HEK293 (cell line): ENCODE measurements around the gene KCNA1.

Source experiments
- CTCF ChIA-PET: fragments of 350-600 bp; formaldehyde crosslinking; extraction: SDS; loops from one replicate; lab custom pipeline; 2021; ENCODE audit warnings: antibody characterized with exemption; lab: Yijun Ruan, JAX
- POLR2A ChIA-PET: fragments of 300-600 bp; formaldehyde crosslinking; extraction: SDS; loops from one replicate; lab custom pipeline; 2020; ENCODE audit warnings: antibody characterized with exemption, inconsistent platforms; lab: Yijun Ruan, JAX
- H3K27ac ChIP-seq: fragments of 200-500 bp; sonication (Bioruptor generic); 2 replicates; pipeline ENCODE4 v1.5.1; 2014; ENCODE audit warnings: low read depth, low read length, control low read depth, inconsistent platforms; ENCODE audit errors: extremely low read depth
- H3K36me3 ChIP-seq, 2 experiments: fragments of 200-500 bp in 1 of 2; sonication (Bioruptor generic) in 1 of 2; 1 replicate in 1 of 2; 2 replicates in 1 of 2; pipeline ENCODE4 v1.5.1; 2014 to 2017; ENCODE audit warnings: inconsistent platforms in 2 of 2, low read length in 2 of 2; ENCODE audit not compliant: control insufficient read depth in 2 of 2, insufficient read depth in 1 of 2
- H3K4me1 ChIP-seq: fragments of 200-500 bp; sonication (Bioruptor generic); 2 replicates; pipeline ENCODE4 v1.5.1; 2014; ENCODE audit warnings: mild to moderate bottlenecking, low read length, inconsistent platforms; ENCODE audit not compliant: control insufficient read depth, insufficient read depth
- H3K4me3 ChIP-seq: 2 replicates; pipeline ENCODE4 v1.5.1; 2011; ENCODE audit warnings: low read depth, mild to moderate bottlenecking, control low read depth, low read length, moderate library complexity
- H3K9me3 ChIP-seq: fragments of 200-500 bp; sonication (Bioruptor generic); 2 replicates; pipeline ENCODE4 v1.5.1; 2014; ENCODE audit warnings: low read depth, low read length, inconsistent platforms; ENCODE audit not compliant: control insufficient read depth, insufficient read depth
- IKZF3 ChIP-seq: fragments of 450-650 bp; IDR thresholded peaks from 2 replicates; pipeline ENCODE4 v1.5.0; 2018; ENCODE audit warnings: missing biosample characterization, mild to moderate bottlenecking, missing genetic modification characterization, moderate library complexity
- INSM2 ChIP-seq: fragments of 450-650 bp; formaldehyde crosslinking; IDR thresholded peaks from 2 replicates; pipeline ENCODE4 v1.5.1; 2016; ENCODE audit warnings: missing biosample characterization, missing genetic modification characterization
- KLF16 ChIP-seq: fragments of 450-650 bp; formaldehyde crosslinking; IDR thresholded peaks from 2 replicates; pipeline ENCODE4 v1.5.1; 2017; ENCODE audit warnings: missing biosample characterization, missing genetic modification characterization
- KLF8 ChIP-seq: fragments of 450-650 bp; formaldehyde crosslinking; IDR thresholded peaks from 2 replicates; pipeline ENCODE4 v1.5.1; 2016; ENCODE audit warnings: missing biosample characterization, missing genetic modification characterization
- SCRT1 ChIP-seq: fragments of 450-650 bp; formaldehyde crosslinking; IDR thresholded peaks from 2 replicates; pipeline ENCODE4 v1.5.1; 2016; ENCODE audit warnings: missing biosample characterization, missing genetic modification characterization, borderline replicate concordance
- SETDB1 ChIP-seq: IDR thresholded peaks from one replicate; pipeline ENCODE4 v1.6.1; 2017; ENCODE audit warnings: mild to moderate bottlenecking, low read length, moderate library complexity, mixed read lengths; ENCODE audit not compliant: insufficient read length
- TCF7L2 ChIP-seq: IDR thresholded peaks from 2 replicates; pipeline ENCODE4 v1.6.1; 2011; ENCODE audit warnings: low read depth, mild to moderate bottlenecking, inconsistent platforms, low read length, moderate library complexity, borderline replicate concordance
- TRIM28 ChIP-seq: IDR thresholded peaks from 2 replicates; pipeline ENCODE4 v1.6.1; 2011; ENCODE audit warnings: low read length, control low read depth, borderline replicate concordance
- YY1 ChIP-seq: fragments of 450-650 bp; formaldehyde crosslinking; IDR thresholded peaks from 2 replicates; pipeline ENCODE4 v1.5.1; 2018; ENCODE audit warnings: missing biosample characterization, missing genetic modification characterization
- YY2 ChIP-seq: fragments of 450-650 bp; formaldehyde crosslinking; IDR thresholded peaks from 2 replicates; pipeline ENCODE4 v1.5.1; 2016; ENCODE audit warnings: missing biosample characterization, missing genetic modification characterization
- ZNF114 ChIP-seq: fragments of 450-650 bp; formaldehyde crosslinking; IDR thresholded peaks from 2 replicates; pipeline ENCODE4 v1.5.0; 2017; ENCODE audit warnings: missing biosample characterization, missing genetic modification characterization
- ZNF184 ChIP-seq: fragments of 450-650 bp; IDR thresholded peaks from 2 replicates; pipeline ENCODE4 v1.5.1; 2018; ENCODE audit warnings: missing biosample characterization, mild to moderate bottlenecking, missing genetic modification characterization
- ZNF223 ChIP-seq: fragments of 450-650 bp; formaldehyde crosslinking; IDR thresholded peaks from 2 replicates; pipeline ENCODE4 v1.5.1; 2016; ENCODE audit warnings: missing biosample characterization, missing genetic modification characterization
- ZNF292 ChIP-seq: fragments of 450-650 bp; formaldehyde crosslinking; IDR thresholded peaks from 2 replicates; pipeline ENCODE4 v1.5.1; 2016; ENCODE audit warnings: low read depth, missing biosample characterization, missing genetic modification characterization, borderline replicate concordance
- ZNF335 ChIP-seq: fragments of 450-650 bp; formaldehyde crosslinking; conservative IDR thresholded peaks from 2 replicates; pipeline ENCODE4 v1.5.1; 2016; ENCODE audit warnings: missing biosample characterization, missing genetic modification characterization
- ZNF37A ChIP-seq: fragments of 450-650 bp; IDR thresholded peaks from 2 replicates; pipeline ENCODE4 v1.5.1; 2018; ENCODE audit warnings: missing biosample characterization, missing genetic modification characterization
- ZNF416 ChIP-seq: fragments of 450-650 bp; formaldehyde crosslinking; IDR thresholded peaks from 2 replicates; pipeline ENCODE4 v1.5.1; 2016; ENCODE audit warnings: missing biosample characterization, missing genetic modification characterization
- ZNF433 ChIP-seq: fragments of 450-650 bp; formaldehyde crosslinking; IDR thresholded peaks from 2 replicates; pipeline ENCODE4 v1.5.1; 2016; ENCODE audit warnings: missing biosample characterization, missing genetic modification characterization, low read depth
- ZNF510 ChIP-seq: fragments of 450-650 bp; formaldehyde crosslinking; IDR thresholded peaks from 2 replicates; pipeline ENCODE4 v1.5.1; 2018; ENCODE audit warnings: mild to moderate bottlenecking, missing genetic modification characterization, missing biosample characterization; ENCODE audit not compliant: insufficient replicate concordance
- ZNF514 ChIP-seq: fragments of 450-650 bp; formaldehyde crosslinking; IDR thresholded peaks from 2 replicates; pipeline ENCODE4 v1.5.1; 2016; ENCODE audit warnings: missing biosample characterization, missing genetic modification characterization
- ZNF521 ChIP-seq: fragments of 450-650 bp; formaldehyde crosslinking; IDR thresholded peaks from 2 replicates; pipeline ENCODE4 v1.5.1; 2017; ENCODE audit warnings: missing biosample characterization, mild to moderate bottlenecking, missing genetic modification characterization
- ZNF558 ChIP-seq: fragments of 450-650 bp; formaldehyde crosslinking; IDR thresholded peaks from 2 replicates; pipeline ENCODE4 v1.5.1; 2016; ENCODE audit warnings: missing biosample characterization, missing genetic modification characterization
- ZNF626 ChIP-seq: fragments of 450-650 bp; sonication (Bioruptor Pico); formaldehyde crosslinking; IDR thresholded peaks from 2 replicates; pipeline ENCODE4 v1.5.1; 2018; ENCODE audit warnings: missing biosample characterization, missing genetic modification characterization, inconsistent platforms
- ZNF660 ChIP-seq: fragments of 450-650 bp; IDR thresholded peaks from 2 replicates; pipeline ENCODE4 v1.5.1; 2018; ENCODE audit warnings: missing biosample characterization, mild to moderate bottlenecking, missing genetic modification characterization
- ZNF701 ChIP-seq: fragments of 450-650 bp; formaldehyde crosslinking; IDR thresholded peaks from 2 replicates; pipeline ENCODE4 v1.5.1; 2016; ENCODE audit warnings: missing biosample characterization, missing genetic modification characterization
- ZNF707 ChIP-seq: fragments of 450-650 bp; formaldehyde crosslinking; IDR thresholded peaks from 2 replicates; pipeline ENCODE4 v1.5.1; 2016; ENCODE audit warnings: missing biosample characterization, missing genetic modification characterization
- ZNF777 ChIP-seq: fragments of 450-650 bp; formaldehyde crosslinking; IDR thresholded peaks from 2 replicates; pipeline ENCODE4 v1.5.1; 2017; ENCODE audit warnings: missing biosample characterization, missing genetic modification characterization, borderline replicate concordance
- ZNF791 ChIP-seq: fragments of 450-650 bp; formaldehyde crosslinking; IDR thresholded peaks from 2 replicates; pipeline ENCODE4 v1.5.1; 2016; ENCODE audit warnings: missing biosample characterization, missing genetic modification characterization
- TF ChIP-seq, protein P1 (sequence below): fragments of 450-650 bp; formaldehyde crosslinking; IDR thresholded peaks from 2 replicates; pipeline ENCODE4 v1.5.1; 2016; ENCODE audit warnings: missing biosample characterization, missing genetic modification characterization

Gene KCNA1

DNA sequence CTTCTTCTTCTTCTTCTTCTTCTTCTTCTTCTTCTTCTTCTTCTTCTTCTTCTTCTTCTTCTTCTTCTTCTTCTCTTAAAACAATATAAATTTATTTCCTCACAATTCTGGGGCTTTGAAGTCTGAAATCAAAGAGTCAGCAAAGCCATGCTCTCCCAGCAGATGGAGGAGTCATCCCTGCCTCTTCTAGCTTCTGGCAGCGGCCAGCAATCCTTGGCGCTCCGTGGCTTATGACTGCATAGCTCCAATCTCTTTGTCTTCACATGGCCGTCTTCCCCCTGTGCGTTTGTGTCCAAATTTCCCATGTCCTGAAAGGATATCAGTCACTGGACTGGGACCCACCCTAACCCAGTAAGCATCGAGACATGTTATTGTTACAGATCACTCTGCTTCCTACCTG, 22.9 kb downstream of the KCNA1 start:
- Histone ChIP-seq H3K4me1 (no peaks in the 10 kb centered on the region), H3K4me3 (no peak overlapping the region), H3K9me3 (no peaks in the 10 kb centered on the region), H3K36me3 (no peaks in the 10 kb centered on the region), H3K27ac (no peak overlapping the region)
- ChIA-PET POLR2A (no interaction called here), CTCF (no interaction called here)
- TF ChIP-seq ZNF514 (tag by site-specific recombination): no peak

DNA sequence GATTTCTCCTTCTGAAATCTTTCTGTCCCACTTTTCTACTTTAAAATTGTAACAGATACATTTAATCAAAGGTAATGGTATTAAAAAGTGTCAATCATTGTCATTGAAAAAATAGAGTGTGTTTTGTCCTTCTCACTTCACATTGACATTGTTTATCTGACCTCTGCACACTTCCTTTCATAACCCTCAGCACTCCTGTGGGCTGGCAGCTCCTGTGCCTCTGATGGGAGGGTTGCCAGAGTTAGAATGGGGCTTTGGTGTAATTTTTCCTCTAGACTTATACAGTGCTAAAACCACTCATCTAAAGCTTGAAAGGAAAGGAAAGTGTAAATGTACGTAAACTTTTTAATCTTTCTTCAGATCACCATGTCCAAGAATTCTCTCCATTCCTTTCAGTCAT, 23.7 kb downstream of the KCNA1 start:
- Histone ChIP-seq H3K36me3 (no peaks in the 10 kb centered on the region), H3K27ac (no peak overlapping the region), H3K4me3 (no peak overlapping the region), H3K9me3 (no peaks in the 10 kb centered on the region), H3K4me1 (no peaks in the 10 kb centered on the region)
- ChIA-PET CTCF (no interaction called here), POLR2A (no interaction called here)
- no peak for TF ChIP-seq ZNF292
- TF ChIP-seq ZNF701 (tag by site-specific recombination): no peak
- TF ChIP-seq SCRT1 (tag by site-specific recombination): no peak
- TF ChIP-seq ZNF37A (tag by site-specific recombination): no peak
- TF ChIP-seq YY2 (tag by site-specific recombination): no peak
- TF ChIP-seq INSM2 (tag by site-specific recombination): no peak
- TF ChIP-seq KLF8 (tag by site-specific recombination): no peak
- no peak for TF ChIP-seq ZNF791
- TF ChIP-seq ZNF223: no peak
- no peak for TF ChIP-seq ZNF777 (tag by site-specific recombination)
- TF ChIP-seq TRIM28: no peak
- TF ChIP-seq, protein P1, sequence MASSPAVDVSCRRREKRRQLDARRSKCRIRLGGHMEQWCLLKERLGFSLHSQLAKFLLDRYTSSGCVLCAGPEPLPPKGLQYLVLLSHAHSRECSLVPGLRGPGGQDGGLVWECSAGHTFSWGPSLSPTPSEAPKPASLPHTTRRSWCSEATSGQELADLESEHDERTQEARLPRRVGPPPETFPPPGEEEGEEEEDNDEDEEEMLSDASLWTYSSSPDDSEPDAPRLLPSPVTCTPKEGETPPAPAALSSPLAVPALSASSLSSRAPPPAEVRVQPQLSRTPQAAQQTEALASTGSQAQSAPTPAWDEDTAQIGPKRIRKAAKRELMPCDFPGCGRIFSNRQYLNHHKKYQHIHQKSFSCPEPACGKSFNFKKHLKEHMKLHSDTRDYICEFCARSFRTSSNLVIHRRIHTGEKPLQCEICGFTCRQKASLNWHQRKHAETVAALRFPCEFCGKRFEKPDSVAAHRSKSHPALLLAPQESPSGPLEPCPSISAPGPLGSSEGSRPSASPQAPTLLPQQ (tag by site-specific recombination): no peak

- TF ChIP-seq KLF16: no peak
- TF ChIP-seq ZNF335 (tag by site-specific recombination): peak; percentile 48; the same call in 1 of the 2 replicates
- Histone ChIP-seq H3K4me1 (no peaks in the 10 kb centered on the region), H3K9me3 (no peaks in the 10 kb centered on the region), H3K27ac (no peak overlapping the region), H3K4me3 (no peak overlapping the region), H3K36me3 (no peaks in the 10 kb centered on the region)
- CTCF ChIA-PET: interaction anchor here (0.5 to 1.0 kb wide), 4 partner anchors 49 to 118 kb away, joined by 3 to 5 read pairs (median 4); no protein-coding TSS in a partner anchor
- POLR2A ChIA-PET: no interaction called here
Observed at GRCh38 chr12:4934407-4935035, 24.8 kb downstream of the KCNA1 start.

- ChIA-PET CTCF (interaction anchor here (0.8 to 1.6 kb wide), 2 partner anchors 30 to 77 kb away, joined by 3 to 4 read pairs; no protein-coding TSS in a partner anchor), POLR2A (no interaction called here)
- Histone ChIP-seq H3K36me3 (no peaks in the 10 kb centered on the region), H3K9me3 (no peaks in the 10 kb centered on the region), H3K4me1 (no peaks in the 10 kb centered on the region), H3K27ac (no peak overlapping the region), H3K4me3 (no peak overlapping the region)
- TF ChIP-seq TCF7L2: no peak
- no peak for TF ChIP-seq ZNF521 (tag by site-specific recombination)
- TF ChIP-seq ZNF707 (tag by site-specific recombination): no peak
- no peak for TF ChIP-seq ZNF660 (tag by site-specific recombination)
- TF ChIP-seq YY1 (tag by site-specific recombination): no peak
- TF ChIP-seq ZNF626 (tag by site-specific recombination): no peak
- TF ChIP-seq ZNF184: no peak
- TF ChIP-seq IKZF3 (tag by site-specific recombination): no peak
- no peak for TF ChIP-seq ZNF510
- TF ChIP-seq SETDB1: no peak
- TF ChIP-seq ZNF433 (tag by site-specific recombination): no peak
- TF ChIP-seq TRIM28: no peak
- TF ChIP-seq ZNF416 (tag by site-specific recombination): no peak
- TF ChIP-seq ZNF114 (tag by site-specific recombination): no peak
- no peak for TF ChIP-seq ZNF558 (tag by site-specific recombination)
Observed at GRCh38 chr12:4938900-4939299, 29.2 kb downstream of the KCNA1 start.
